ENCODE data around the gene PPP2R2B.

DNA sequence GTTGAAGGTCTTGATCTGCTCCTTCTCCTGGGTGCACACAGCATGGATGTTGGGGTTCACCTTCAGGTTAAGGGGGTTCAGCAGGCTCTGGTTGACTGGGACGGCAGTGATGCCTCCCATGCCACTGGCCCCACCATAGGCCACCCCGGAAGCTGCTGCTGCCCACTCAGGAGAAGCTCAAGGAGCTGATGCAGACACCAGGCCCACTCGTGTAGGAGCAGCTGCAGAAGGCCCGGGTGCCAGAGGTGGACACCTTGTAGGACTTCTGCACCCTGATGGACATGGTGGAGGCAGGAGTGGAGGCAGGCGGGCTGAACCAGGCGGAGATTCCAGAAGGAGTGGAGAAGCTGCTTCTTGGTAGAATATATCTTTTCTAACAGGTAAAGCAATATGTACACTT lies 171.2 kb downstream of the PPP2R2B start:
- TF ChIP-seq, protein P1, sequence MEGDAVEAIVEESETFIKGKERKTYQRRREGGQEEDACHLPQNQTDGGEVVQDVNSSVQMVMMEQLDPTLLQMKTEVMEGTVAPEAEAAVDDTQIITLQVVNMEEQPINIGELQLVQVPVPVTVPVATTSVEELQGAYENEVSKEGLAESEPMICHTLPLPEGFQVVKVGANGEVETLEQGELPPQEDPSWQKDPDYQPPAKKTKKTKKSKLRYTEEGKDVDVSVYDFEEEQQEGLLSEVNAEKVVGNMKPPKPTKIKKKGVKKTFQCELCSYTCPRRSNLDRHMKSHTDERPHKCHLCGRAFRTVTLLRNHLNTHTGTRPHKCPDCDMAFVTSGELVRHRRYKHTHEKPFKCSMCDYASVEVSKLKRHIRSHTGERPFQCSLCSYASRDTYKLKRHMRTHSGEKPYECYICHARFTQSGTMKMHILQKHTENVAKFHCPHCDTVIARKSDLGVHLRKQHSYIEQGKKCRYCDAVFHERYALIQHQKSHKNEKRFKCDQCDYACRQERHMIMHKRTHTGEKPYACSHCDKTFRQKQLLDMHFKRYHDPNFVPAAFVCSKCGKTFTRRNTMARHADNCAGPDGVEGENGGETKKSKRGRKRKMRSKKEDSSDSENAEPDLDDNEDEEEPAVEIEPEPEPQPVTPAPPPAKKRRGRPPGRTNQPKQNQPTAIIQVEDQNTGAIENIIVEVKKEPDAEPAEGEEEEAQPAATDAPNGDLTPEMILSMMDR (conservative IDR thresholded peaks at IDR 0.05; ENCODE audit: low read depth, low read length) = no peak
- TF ChIP-seq EZH2 (IDR thresholded peaks at IDR 0.05; ENCODE audit: borderline replicate concordance, low read depth, low read length, poor library complexity, severe bottlenecking) = no peak
